GM23338 (cell line): ENCODE measurements around the gene ZBTB24. TPM values are rescaled to one million over a fixed set of nuclear protein-coding genes. Genes with fewer than 3 reads are reported as not detected.

Experiments used
- ATAC-seq: fragments of 200-7000 bp; cut with Tn5 transposase; 3 replicates; pipeline ENCODE4 v1.9.1; 2020
- DNase-seq: peaks from one replicate; pipeline ENCODE4 v3.0.0-alpha.2; 2015; ENCODE audit warnings: low spot score
- H2AFZ ChIP-seq: fragments of 200-600 bp; sonication (generic); 2 replicates; pipeline ENCODE4 v1.8.0; 2016; ENCODE audit warnings: antibody characterized with exemption, mild to moderate bottlenecking, moderate library complexity
- H3F3A ChIP-seq: fragments of 200-600 bp; sonication (generic); replicated peaks from 2 replicates; pipeline ENCODE4 v1.8.0; 2017; ENCODE audit warnings: antibody characterized with exemption, mixed run types, low read depth
- H3K27ac ChIP-seq: fragments of 200-600 bp; sonication (generic); 2 replicates; pipeline ENCODE4 v1.6.1; 2016; ENCODE audit warnings: low read depth
- H3K27me3 ChIP-seq: fragments of 200-600 bp; sonication (generic); 2 replicates; pipeline ENCODE4 v1.8.0; 2016; ENCODE audit warnings: mild to moderate bottlenecking, mixed run types, moderate library complexity; ENCODE audit not compliant: insufficient read depth
- H3K36me3 ChIP-seq: fragments of 200-600 bp; sonication (generic); 2 replicates; pipeline ENCODE4 v1.8.0; 2016; ENCODE audit warnings: mild to moderate bottlenecking; ENCODE audit not compliant: insufficient read depth
- H3K4me1 ChIP-seq: fragments of 200-600 bp; sonication (generic); 2 replicates; pipeline ENCODE4 v1.8.0; 2016; ENCODE audit warnings: mild to moderate bottlenecking, moderate library complexity; ENCODE audit not compliant: insufficient read depth
- H3K4me2 ChIP-seq: fragments of 200-600 bp; sonication (generic); 2 replicates; pipeline ENCODE4 v1.7.1; 2017; ENCODE audit warnings: mixed run types
- H3K4me3 ChIP-seq: fragments of 200-600 bp; sonication (generic); 2 replicates; pipeline ENCODE4 v1.6.1; 2016; ENCODE audit warnings: mixed run types
- H3K79me2 ChIP-seq: fragments of 200-600 bp; sonication (generic); replicated peaks from 2 replicates; pipeline ENCODE4 v1.8.0; 2017; ENCODE audit warnings: mild to moderate bottlenecking; ENCODE audit not compliant: insufficient read depth
- H3K9me2 ChIP-seq: fragments of 200-600 bp; sonication (generic); 2 replicates; pipeline ENCODE4 v1.8.0; 2017; ENCODE audit not compliant: insufficient read depth
- H4K20me1 ChIP-seq: fragments of 200-600 bp; sonication (generic); replicated peaks from 2 replicates; pipeline ENCODE4 v1.8.0; 2017; ENCODE audit warnings: mild to moderate bottlenecking; ENCODE audit not compliant: insufficient read depth
- H3K27ac Mint-ChIP-seq: 2 replicates; pipeline ENCODE4 v1.8.0; 2020; ENCODE audit warnings: inconsistent platforms, mild to moderate bottlenecking, moderate library complexity, mixed read lengths
- H3K27me3 Mint-ChIP-seq: 3 replicates; pipeline ENCODE4 v1.8.0; 2022; ENCODE audit warnings: low read depth, mild to moderate bottlenecking, moderate library complexity, mixed read lengths, inconsistent platforms; ENCODE audit not compliant: insufficient read depth, poor library complexity
- H3K36me3 Mint-ChIP-seq: 3 replicates; pipeline ENCODE4 v1.8.0; 2021; ENCODE audit warnings: low read depth, mild to moderate bottlenecking, inconsistent platforms, moderate library complexity, mixed read lengths
- H3K4me1 Mint-ChIP-seq: 3 replicates; pipeline ENCODE4 v1.8.0; 2020; ENCODE audit warnings: mild to moderate bottlenecking, inconsistent platforms, mixed read lengths
- H3K4me3 Mint-ChIP-seq: 3 replicates; pipeline ENCODE4 v1.8.0; 2021; ENCODE audit warnings: moderate library complexity, mild to moderate bottlenecking, inconsistent platforms, mixed read lengths
- H3K9me3 Mint-ChIP-seq: 3 replicates; pipeline ENCODE4 v1.8.0; 2020; ENCODE audit warnings: moderate library complexity, mild to moderate bottlenecking, inconsistent platforms, mixed read lengths
- CREB1 ChIP-seq: fragments of 250-450 bp; sonication (Bioruptor Pico); IDR thresholded peaks from 2 replicates; pipeline ENCODE4 v1.5.0; 2020; ENCODE audit warnings: low read depth, mild to moderate bottlenecking, moderate library complexity
- ETS1 ChIP-seq: IDR thresholded peaks from 2 replicates; pipeline ENCODE4 v1.6.1; 2016; ENCODE audit warnings: antibody characterized with exemption
- EZH2 ChIP-seq: fragments of 200-600 bp; sonication (generic); IDR thresholded peaks from one replicate; pipeline ENCODE4 v1.8.0; 2017; ENCODE audit warnings: antibody characterized with exemption, mild to moderate bottlenecking, low read depth; ENCODE audit not compliant: unreplicated experiment
- EZH2phosphoT487 ChIP-seq: fragments of 200-600 bp; sonication (generic); IDR thresholded peaks from one replicate; pipeline ENCODE4 v1.8.1; 2018; ENCODE audit warnings: antibody characterized with exemption; ENCODE audit not compliant: unreplicated experiment
- JUNB ChIP-seq: IDR thresholded peaks from one replicate; pipeline ENCODE4 v1.6.1; 2016; ENCODE audit warnings: antibody characterized with exemption; ENCODE audit not compliant: unreplicated experiment
- NANOG ChIP-seq: IDR thresholded peaks from 2 replicates; pipeline ENCODE4 v1.6.1; 2016; ENCODE audit warnings: antibody characterized with exemption, borderline replicate concordance
- POLR2AphosphoS5 ChIP-seq: IDR thresholded peaks from 2 replicates; pipeline ENCODE4 v1.6.1; 2016; ENCODE audit warnings: antibody characterized with exemption, low read depth
- REST ChIP-seq: IDR thresholded peaks from one replicate; pipeline ENCODE4 v1.6.1; 2018; ENCODE audit warnings: antibody characterized with exemption; ENCODE audit not compliant: unreplicated experiment
- STAT1 ChIP-seq: IDR thresholded peaks from one replicate; pipeline ENCODE4 v1.6.1; 2016; ENCODE audit warnings: antibody characterized with exemption; ENCODE audit not compliant: unreplicated experiment
- ZNF114 ChIP-seq: fragments of 250-450 bp; sonication (Bioruptor Pico); IDR thresholded peaks from 2 replicates; pipeline ENCODE4 v1.5.0; 2020; ENCODE audit warnings: mild to moderate bottlenecking, moderate library complexity
- ZNF331 ChIP-seq: fragments of 250-450 bp; sonication (Bioruptor Pico); IDR thresholded peaks from 2 replicates; pipeline ENCODE4 v1.5.0; 2020; ENCODE audit warnings: low read depth, mild to moderate bottlenecking, moderate library complexity
- ZNF462 ChIP-seq: fragments of 250-450 bp; sonication (Bioruptor Pico); IDR thresholded peaks from 2 replicates; pipeline ENCODE4 v1.5.0; 2020; ENCODE audit warnings: mild to moderate bottlenecking, moderate library complexity
- polyA plus RNA-seq: library from polyadenylated mRNA; unstranded; fragments of >200 nt; fragmentation: Nextera tagmentation; extraction: Ambion mirVana; gene quantifications from 2 replicates; pipeline ENCODE4 v1.2.1, GENCODE V29; 2016
- total RNA-seq: library from RNA; depleted of rRNA; stranded (reverse); fragments of >200 nt; shearing (Covaris generic); gene quantifications from 2 replicates; pipeline ENCODE4 v1.2.3, GENCODE V29; 2014
- TF ChIP-seq, protein P1 (sequence below), 2 experiments: fragments of 200-600 bp in 1 of 2; sonication (generic) in 1 of 2; conservative IDR thresholded peaks; 2 replicates each; pipeline versions ENCODE4 v1.5.1 to v1.6.1; 2016 to 2017; ENCODE audit warnings: antibody characterized with exemption in 2 of 2, low read depth in 2 of 2, mild to moderate bottlenecking in 2 of 2, moderate library complexity in 1 of 2

ZBTB24 gene
- total and polyA plus RNA-seq, 2 experiments from 2014 or later, result 7.9 to 22.0 TPM

- H3K9me3 Mint-ChIP-seq, result peaks cover 16% of the 10 kb centered on the region
- H3K27ac Mint-ChIP-seq, result peak overlapping the region; percentile 45; the same call in 1 of the 2 replicates
- H3K9me2 ChIP-seq, result no peaks in the 10 kb centered on the region
- H3K36me3 ChIP-seq, result no peaks in the 10 kb centered on the region
- no peak overlapping the region for H3K4me3 Mint-ChIP-seq
- no peaks in the 10 kb centered on the region for H3K79me2 ChIP-seq
- TF ChIP-seq POLR2AphosphoS5 (no peak), NANOG (no peak), EZH2phosphoT487 (no peak), CREB1 (CRISPR knock-in tag) (no peak), ETS1 (no peak), STAT1 (no peak), JUNB (no peak), ZNF114 (CRISPR knock-in tag) (no peak), REST (no peak), EZH2 (no peak), ZNF331 (no peak), ZNF462 (CRISPR knock-in tag) (0 out of 2 replicates have a peak, but pooled peaks have one; percentile 49)
- TF ChIP-seq, protein P1, sequence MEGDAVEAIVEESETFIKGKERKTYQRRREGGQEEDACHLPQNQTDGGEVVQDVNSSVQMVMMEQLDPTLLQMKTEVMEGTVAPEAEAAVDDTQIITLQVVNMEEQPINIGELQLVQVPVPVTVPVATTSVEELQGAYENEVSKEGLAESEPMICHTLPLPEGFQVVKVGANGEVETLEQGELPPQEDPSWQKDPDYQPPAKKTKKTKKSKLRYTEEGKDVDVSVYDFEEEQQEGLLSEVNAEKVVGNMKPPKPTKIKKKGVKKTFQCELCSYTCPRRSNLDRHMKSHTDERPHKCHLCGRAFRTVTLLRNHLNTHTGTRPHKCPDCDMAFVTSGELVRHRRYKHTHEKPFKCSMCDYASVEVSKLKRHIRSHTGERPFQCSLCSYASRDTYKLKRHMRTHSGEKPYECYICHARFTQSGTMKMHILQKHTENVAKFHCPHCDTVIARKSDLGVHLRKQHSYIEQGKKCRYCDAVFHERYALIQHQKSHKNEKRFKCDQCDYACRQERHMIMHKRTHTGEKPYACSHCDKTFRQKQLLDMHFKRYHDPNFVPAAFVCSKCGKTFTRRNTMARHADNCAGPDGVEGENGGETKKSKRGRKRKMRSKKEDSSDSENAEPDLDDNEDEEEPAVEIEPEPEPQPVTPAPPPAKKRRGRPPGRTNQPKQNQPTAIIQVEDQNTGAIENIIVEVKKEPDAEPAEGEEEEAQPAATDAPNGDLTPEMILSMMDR (conservative IDR thresholded peaks at IDR 0.05; ENCODE audit: low read depth in 2 of 2), result peak; percentile 78 to 87
- H3K27ac ChIP-seq, result no peak overlapping the region
- DNase-seq (peak; percentile 93), ATAC-seq (peak; percentile 98)
- no peaks in the 10 kb centered on the region for H4K20me1 ChIP-seq
- peaks cover 5% of the 10 kb centered on the region for H3K27me3 Mint-ChIP-seq
- H3K4me1 ChIP-seq, result no peaks in the 10 kb centered on the region
- no peak overlapping the region for H3K4me3 ChIP-seq
- H3K4me2 ChIP-seq, result no peak overlapping the region
- peaks cover 5% of the 10 kb centered on the region; the same call in 2 of the 3 replicates for H3K36me3 Mint-ChIP-seq
- H3K4me1 Mint-ChIP-seq, result peaks cover 3% of the 10 kb centered on the region; the same call in 2 of the 3 replicates
- H2AFZ ChIP-seq, result peak overlapping the region; percentile 80
- no peaks in the 10 kb centered on the region for H3F3A ChIP-seq
- no peaks in the 10 kb centered on the region for H3K27me3 ChIP-seq
Observed at GRCh38 chr6:109526905-109527628, 44.0 kb upstream of the ZBTB24 start.
